Fibroblast of upper back skin (primary cell): Measurements from ENCODE around the gene RAMP1.
"Not testable (repeated sequence)": the region's sequence is repeated elsewhere in the genome, so short reads cannot be mapped to it uniquely, and the experiment has no call there.

Experiments
- DNase-seq: peaks from one replicate; pipeline ENCODE4 v3.0.0-alpha.2; 2013

RAMP1 gene

GRCh38 chr2:237863689-237864443, 4.4 kb downstream of the RAMP1 start:
- no peak for DNase-seq

GRCh38 chr2:237864444-237864931, 5.1 kb downstream of the RAMP1 start:
- DNase-seq: no peak

- peak; percentile 84 for DNase-seq
Observed at GRCh38 chr2:237864940-237865622, 5.7 kb downstream of the RAMP1 start.

DNA sequence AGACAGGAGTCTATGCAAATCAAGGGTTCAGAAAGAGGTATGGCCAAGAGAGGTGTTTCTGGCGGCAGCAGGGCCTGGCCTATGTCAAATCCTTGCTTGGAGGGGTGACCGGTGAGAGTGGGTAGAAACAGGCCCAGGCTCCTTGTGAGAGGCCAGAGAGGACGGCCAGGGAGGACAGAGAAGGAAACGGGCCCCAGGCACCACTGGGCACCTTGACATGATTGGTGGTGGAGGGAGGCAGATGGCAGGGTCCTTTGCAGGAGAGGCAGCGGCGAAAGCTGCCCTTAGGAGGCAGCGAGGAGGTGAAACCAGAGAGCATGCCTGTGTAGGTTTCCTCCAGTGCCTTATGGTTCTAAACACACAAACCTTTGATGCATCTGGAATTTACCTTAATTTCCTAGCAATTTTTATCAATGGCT, 6.2 kb downstream of the RAMP1 start:
- no peak for DNase-seq

DNA sequence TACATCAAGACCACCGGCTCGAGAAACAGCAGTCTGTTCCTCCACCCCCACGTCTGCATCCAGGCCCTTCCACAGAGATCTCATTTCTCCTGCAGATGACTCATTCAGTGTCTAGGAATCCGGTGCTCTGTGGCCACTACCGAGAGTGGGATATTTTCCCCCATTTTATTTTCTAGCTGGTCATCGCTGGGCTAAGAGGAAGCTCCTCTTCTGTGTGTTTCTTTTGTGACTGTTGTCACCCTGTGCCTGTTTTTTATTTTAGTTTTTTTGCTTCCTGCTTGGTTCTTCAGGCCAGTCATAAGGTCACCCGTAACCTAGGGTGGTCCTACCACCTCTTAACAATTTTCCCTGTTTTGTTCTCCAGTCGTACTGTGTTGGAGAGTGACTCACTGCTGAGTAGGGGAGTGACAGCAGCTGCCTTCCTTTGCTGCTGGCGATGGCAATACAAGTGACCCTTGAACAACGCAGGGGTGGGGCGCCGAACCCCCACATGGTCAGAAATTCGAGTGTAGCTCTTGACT, 6.7 kb downstream of the RAMP1 start:
- peak; percentile 74 for DNase-seq

DNA sequence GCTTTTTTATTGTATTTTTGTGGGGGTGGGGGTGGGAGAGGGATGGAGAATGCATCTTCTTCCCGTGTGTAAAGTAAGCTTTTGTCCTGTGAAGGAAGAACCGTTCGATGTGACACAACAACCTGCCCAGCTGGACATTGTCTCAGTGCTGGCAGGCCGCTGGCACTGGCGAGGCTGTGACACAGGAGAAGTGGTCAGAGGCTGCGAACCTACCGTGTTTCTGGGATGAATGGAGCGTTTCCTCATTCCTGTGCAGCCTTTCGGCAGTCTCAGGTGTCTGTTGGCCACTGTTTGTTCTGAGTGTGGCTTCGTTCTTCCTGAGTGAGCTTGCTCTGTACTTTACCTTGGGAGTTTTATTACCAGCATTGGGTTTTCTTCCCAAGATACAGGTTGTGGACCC, 8.0 kb downstream of the RAMP1 start:
- DNase-seq: no peak

DNA sequence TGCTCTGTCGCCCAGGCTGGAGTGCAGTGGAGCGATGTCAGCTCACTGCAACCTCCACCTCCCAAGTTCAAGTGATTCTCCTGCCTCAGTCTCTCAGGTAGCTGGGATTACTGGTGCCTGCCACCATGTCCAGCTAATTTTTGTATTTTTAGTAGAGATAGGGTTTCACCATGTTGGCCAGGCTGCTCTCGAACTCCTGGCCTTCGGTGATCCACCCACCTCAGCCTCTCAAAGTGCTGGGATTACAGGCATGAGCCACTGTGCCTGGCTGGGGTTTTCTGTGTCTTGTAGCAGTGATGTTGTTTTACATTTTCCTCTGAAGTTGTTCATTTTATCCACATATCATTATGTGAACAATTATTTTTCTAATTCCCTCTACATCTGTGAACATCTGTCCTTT, 8.7 kb downstream of the RAMP1 start:
- not testable (repeated sequence) for DNase-seq

GRCh38 chr2:237868631-237869342, 9.4 kb downstream of the RAMP1 start:
- peak; percentile 25 for DNase-seq

DNA sequence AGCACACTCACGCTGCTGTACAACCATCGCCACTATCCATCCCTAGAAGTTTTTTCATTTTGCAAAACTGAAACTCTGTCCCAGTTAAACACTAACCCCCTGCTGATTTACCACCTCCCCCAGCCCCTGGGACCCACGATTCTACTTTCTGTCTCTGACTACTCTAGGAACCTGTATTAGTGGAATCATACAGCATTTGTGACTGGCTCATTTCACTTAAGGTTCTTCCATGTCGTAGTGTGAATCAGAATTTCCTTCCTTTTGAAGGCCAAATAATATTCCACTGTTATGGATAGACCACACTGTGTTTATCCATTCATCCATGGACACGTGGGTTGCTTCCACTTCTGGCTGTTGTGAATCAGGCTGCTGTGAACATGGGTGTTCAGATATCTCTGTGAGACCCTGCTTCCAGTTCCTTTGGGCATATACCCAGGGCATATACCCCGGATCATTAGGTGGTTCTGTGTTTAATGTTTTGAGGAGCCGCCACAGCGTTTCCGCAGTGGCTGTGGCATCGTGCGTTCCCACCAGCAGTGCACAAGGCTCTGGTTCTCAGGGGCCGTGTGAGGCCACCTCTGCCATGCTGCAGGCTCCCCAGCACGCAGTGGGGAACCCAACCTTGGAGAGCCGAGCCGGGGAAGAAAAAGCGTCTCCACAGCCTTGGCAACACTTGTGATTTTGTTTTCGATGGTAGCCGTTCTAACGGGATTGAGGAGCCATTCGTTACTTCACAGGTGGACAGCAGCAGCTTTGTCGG, 10.1 kb downstream of the RAMP1 start:
- no peak for DNase-seq

DNA sequence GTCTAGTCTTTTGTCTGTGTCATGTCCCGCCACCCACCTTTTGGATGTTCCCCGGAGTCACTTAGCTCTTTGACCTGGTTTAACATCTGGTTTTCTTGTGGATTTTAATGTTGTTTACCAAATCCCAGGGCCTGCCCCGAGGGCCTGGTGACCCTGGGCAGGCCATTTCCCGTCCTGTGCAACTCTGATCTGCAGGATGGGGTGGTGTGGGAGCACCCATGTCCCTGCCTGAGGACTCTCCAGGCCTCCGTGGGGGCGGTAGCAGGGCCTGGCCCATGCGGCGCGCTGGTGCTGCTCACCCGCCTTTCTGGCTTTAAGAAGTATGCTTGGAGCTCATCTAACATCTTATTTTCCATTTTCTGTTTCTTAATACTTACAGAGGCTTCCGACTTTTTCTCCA, 10.7 kb downstream of the RAMP1 start:
- no peak for DNase-seq

GRCh38 chr2:237870754-237871651, 11.6 kb downstream of the RAMP1 start:
- DNase-seq: no peak

- DNase-seq: no peak
Observed at GRCh38 chr2:237872178-237872887, 12.9 kb downstream of the RAMP1 start.

DNA sequence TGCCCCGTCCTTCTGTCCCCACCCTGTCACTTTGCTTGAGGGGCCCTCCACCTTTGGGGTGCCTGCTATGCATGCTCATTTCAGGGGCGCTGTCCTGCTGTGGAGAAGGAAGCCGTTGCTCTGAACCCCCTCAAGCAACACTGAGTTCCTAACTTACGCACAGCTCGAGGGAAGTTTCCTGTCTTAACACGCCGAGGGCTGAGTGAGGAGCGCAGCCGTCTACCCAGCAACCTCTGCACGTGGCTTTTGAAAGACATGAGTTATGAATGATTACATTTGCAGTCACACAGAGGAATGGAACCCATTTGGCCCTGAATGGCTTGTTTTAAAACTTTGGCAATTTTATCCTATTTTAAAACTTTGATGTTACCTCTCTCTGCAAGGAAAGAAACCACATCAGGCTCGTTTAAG, 14.0 kb downstream of the RAMP1 start:
- peak; percentile 60 for DNase-seq

DNA sequence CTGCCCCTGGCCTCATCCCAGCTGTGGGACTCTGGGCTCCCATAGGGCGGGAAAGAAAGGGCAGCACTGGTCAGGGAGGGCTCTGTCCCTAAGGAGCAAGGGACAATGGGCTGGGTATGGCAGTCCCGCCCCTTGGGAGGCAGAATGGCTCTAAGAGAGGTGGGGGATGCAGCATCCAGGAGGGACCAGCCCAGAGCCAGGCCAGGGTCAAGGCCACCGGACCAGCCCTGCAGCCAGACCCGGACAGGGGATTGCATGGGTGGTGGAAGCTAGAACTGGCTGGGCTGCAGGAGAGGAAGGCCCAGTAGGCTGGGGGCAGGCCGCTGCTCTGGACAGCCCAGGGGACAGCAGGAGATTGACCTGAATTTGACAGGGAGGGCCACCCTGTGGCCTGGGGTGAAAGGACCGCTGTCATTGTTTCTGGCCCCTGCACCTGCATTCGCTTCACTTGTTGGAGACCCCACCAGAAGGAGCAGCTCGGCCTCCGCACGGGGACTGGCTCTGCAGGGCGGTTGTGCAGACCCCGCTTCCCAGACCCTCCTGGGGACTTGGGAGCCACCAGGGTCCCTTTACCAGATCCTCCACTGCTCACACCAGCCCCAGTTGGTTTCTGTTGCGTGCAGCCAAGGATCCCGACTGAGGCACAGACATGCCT, 14.6 kb downstream of the RAMP1 start:
- no peak for DNase-seq

DNA sequence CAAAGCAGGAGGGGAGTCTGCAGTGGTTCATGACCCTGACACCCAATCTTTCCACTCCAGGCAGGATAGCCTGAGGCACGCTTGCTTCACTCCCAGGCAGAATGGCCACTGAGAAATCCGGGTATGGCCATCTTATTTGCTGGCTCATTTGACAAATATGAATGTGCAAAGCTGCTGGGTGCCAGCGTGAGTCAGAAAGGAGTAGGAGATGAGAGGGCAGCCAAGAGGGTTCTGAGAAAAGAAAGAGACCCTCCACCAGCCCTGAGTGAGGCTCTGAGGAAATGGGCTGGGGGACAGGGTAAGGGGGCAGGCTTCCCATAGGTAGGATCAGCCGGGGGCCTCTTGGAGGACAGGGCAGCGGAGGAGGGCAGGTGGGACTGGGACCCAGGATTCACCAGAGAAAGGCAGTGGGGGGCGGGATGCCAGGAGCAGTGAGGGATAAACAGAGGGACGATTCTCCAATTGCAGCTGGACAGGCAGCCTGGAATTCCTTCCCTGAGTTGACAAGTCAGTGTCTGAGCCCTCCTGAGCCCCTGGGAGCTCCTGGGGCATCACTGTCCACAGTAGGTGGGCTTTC, 15.2 kb downstream of the RAMP1 start:
- DNase-seq: peak; percentile 45

DNA sequence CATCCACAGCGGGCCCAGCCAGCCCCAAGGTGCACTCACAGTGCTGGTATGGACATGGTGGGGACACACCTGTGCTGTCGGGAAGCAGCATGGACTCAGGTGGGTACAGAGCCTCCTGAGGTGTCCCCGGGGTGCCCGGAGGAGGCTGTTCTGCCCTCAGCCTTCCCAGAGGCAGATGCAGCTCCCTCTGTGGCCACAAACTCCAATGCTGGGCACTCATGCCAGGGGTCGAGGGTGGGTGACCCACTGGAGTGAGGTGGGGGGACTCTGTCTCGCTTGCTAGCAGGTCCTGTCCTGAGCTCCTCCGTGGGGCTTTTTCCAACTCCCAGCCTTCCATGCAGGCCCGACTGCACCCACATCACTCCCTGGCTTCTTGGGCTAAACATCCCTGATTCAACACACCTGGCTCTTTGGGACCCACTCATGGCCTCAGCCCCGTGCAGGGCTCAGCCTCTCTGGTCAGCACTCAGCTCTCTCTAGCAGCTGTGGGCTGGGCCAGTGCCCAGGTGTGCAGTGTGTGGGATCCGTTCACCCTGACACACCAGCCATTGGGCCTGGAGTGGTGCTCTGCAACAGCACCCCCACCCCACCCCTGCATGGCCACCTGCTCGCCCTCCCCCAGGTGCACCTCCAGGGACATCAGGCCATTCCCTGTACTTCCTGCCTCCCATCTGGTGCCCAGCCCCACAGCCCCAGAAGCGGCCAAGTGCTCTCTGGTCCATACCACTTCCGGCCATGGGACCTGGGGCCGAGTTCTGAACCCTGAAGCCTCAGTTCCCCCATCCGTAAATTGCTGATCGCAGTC, 16.0 kb downstream of the RAMP1 start:
- DNase-seq: no peak

DNA sequence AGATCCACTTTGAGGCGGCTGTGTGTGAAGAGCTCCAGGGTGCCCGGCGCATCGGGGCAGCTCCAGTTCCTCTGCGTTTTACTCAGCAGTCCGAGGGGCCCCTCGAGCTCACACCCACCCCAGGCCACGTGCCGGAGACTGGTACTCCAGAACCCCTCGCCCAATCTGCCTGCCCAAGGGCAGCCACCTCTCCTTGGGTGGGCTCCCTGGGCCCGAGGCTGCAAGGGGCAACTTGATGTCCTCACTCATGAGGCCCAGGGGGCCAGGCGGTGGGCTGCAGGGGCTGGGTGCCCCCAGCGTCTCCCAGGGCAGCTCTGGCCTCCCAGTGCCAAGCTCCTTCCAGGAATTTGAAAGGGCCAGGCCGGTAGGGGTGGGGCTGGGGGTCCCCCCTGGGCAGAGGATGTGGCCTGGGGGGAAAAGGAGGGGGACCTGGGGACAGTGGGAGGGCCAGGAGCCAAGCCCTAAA, 16.7 kb downstream of the RAMP1 start:
- no peak for DNase-seq

DNA sequence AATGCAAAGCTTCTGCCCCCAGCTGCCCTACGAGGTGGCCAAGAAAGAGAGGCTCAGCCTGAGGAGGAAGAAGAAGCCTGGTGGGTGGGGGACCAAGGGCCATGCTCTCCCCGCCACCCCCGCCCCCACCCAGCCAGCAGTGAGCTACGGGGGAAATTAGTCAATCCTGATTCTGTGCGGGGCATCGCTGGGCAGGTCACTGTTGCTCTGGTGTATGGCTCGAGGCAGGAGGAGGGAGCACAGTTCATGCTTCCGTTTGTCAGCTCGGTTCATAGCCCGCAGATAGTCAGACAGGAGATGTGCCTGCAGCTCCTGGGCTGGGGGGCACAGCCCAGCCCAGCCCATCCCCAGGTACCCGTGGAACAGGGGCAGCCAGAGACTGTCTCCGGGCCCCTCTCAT, 17.1 kb downstream of the RAMP1 start:
- DNase-seq: no peak

- no peak for DNase-seq
Observed at GRCh38 chr2:237876951-237877491, 17.6 kb downstream of the RAMP1 start.
